A549 (cell line): ENCODE data around the gene IGBP1. TPM values are rescaled to one million over a fixed set of nuclear protein-coding genes. Genes with fewer than 3 reads are reported as not detected.

Source experiments
- ATAC-seq, 2 experiments: fragments of 200-7000 bp in 1 of 2; fragments of >200 bp in 1 of 2; cut with Nextera tagmentation in 1 of 2; cut with Tn5 transposase in 1 of 2; 3 replicates each; pipeline versions ENCODE4 v1.8.0 to v1.9.1; 2018 to 2020; ENCODE audit warnings: mild to moderate bottlenecking in 1 of 2, moderate library complexity in 1 of 2
- CTCF ChIA-PET: fragments of 300-600 bp; sonication (Branson Sonifier 250); formaldehyde crosslinking; extraction: SDS; loops from one replicate; lab custom pipeline; 2021; ENCODE audit warnings: antibody characterized with exemption, inconsistent platforms; lab: Yijun Ruan, JAX
- POLR2A ChIA-PET: fragments of 350-600 bp; formaldehyde crosslinking; extraction: SDS; loops from one replicate; lab custom pipeline; 2021; ENCODE audit warnings: antibody characterized with exemption, inconsistent platforms; lab: Yijun Ruan, JAX
- DNase-seq, 2 experiments: peaks; one replicate each; pipeline versions ENCODE4 v3.0.0 to v3.0.0-alpha.2; 2011 to 2016; ENCODE audit warnings: low read depth in 1 of 2, low spot score in 1 of 2
- FAIRE-seq: peaks from 2 replicates; lab custom pipeline; 2011; peaks lifted over from hg19 to GRCh38; lab: Jason Lieb, UNC
- H3K27ac ChIP-seq, 2 experiments: fragments of >200 bp; sonication (Bioruptor Twin); formaldehyde crosslinking; 3 replicates each; pipeline ENCODE4 v1.5.1; 2016 to 2017
- H3K4me1 ChIP-seq: fragments of >200 bp; sonication (Bioruptor Twin); formaldehyde crosslinking; 3 replicates; pipeline ENCODE4 v1.6.1; 2016
- H3K4me2 ChIP-seq: fragments of >200 bp; sonication (Bioruptor Twin); formaldehyde crosslinking; 3 replicates; pipeline ENCODE4 v1.6.1; 2016
- H3K4me3 ChIP-seq: fragments of >200 bp; sonication (Bioruptor Twin); formaldehyde crosslinking; 3 replicates; pipeline ENCODE4 v1.5.1; 2016
- H3K9me3 ChIP-seq: fragments of >200 bp; sonication (Bioruptor Twin); formaldehyde crosslinking; 3 replicates; pipeline ENCODE4 v1.6.1; 2016
- CBX8 ChIP-seq: fragments of 200-600 bp; sonication (generic); IDR thresholded peaks from 2 replicates; pipeline ENCODE4 v1.6.1; 2016
- CHD2 ChIP-seq: fragments of 150-350 bp; IDR thresholded peaks from 2 replicates; pipeline ENCODE4 v1.6.1; 2014; ENCODE audit warnings: low read length; ENCODE audit not compliant: partially characterized antibody
- CTCF ChIP-seq: fragments of >200 bp; sonication (Bioruptor Twin); formaldehyde crosslinking; IDR thresholded peaks from 3 replicates; pipeline ENCODE4 v1.5.1; 2016
- FOSB ChIP-seq: fragments of 250-450 bp; sonication (Bioruptor Pico); IDR thresholded peaks from 2 replicates; pipeline ENCODE4 v1.5.0; 2020; ENCODE audit warnings: mild to moderate bottlenecking, moderate library complexity
- GATA3 ChIP-seq: IDR thresholded peaks from 2 replicates; pipeline ENCODE4 v1.6.1; 2012; ENCODE audit warnings: borderline replicate concordance
- HDAC2 ChIP-seq: fragments of 200-600 bp; sonication (generic); IDR thresholded peaks from 2 replicates; pipeline ENCODE4 v1.6.1; 2016
- HOXA7 ChIP-seq: fragments of 250-450 bp; sonication (Bioruptor Pico); IDR thresholded peaks from 2 replicates; pipeline ENCODE4 v1.5.0; 2020; ENCODE audit warnings: mild to moderate bottlenecking, moderate library complexity
- KDM5A ChIP-seq: fragments of 200-600 bp; sonication (generic); IDR thresholded peaks from 2 replicates; pipeline ENCODE4 v1.6.1; 2016; ENCODE audit warnings: antibody characterized with exemption, mild to moderate bottlenecking
- MYC ChIP-seq: IDR thresholded peaks from 2 replicates; pipeline ENCODE4 v1.6.1; 2012; ENCODE audit warnings: mild to moderate bottlenecking, inconsistent platforms, low read length, improper control_type of control experiment, borderline replicate concordance
- NFE2L2 ChIP-seq: fragments of 150-350 bp; conservative IDR thresholded peaks from 2 replicates; pipeline ENCODE4 v1.6.1; 2014; ENCODE audit warnings: low read length
- NR3C1 ChIP-seq: fragments of >200 bp; sonication (Bioruptor Twin); formaldehyde crosslinking; IDR thresholded peaks from 3 replicates; pipeline ENCODE4 v1.6.1; 2017
- POLR2AphosphoS2 ChIP-seq: conservative IDR thresholded peaks from 2 replicates; pipeline ENCODE4 v1.6.1; 2012; ENCODE audit warnings: low read length, improper control_type of control experiment, inconsistent platforms
- RAD21 ChIP-seq, 2 experiments: fragments of >200 bp in 1 of 2; sonication (Bioruptor Twin) in 1 of 2; formaldehyde crosslinking in 1 of 2; IDR thresholded peaks in 1 of 2; conservative IDR thresholded peaks in 1 of 2; 2 replicates in 1 of 2; 3 replicates in 1 of 2; pipeline ENCODE4 v1.6.1; 2012 to 2018; ENCODE audit warnings: inconsistent platforms in 1 of 2
- RARB ChIP-seq: fragments of 250-450 bp; sonication (Bioruptor Pico); IDR thresholded peaks from 2 replicates; pipeline ENCODE4 v1.8.0; 2021; ENCODE audit warnings: mild to moderate bottlenecking, moderate library complexity
- RFX5 ChIP-seq: fragments of 450-650 bp; IDR thresholded peaks from 2 replicates; pipeline ENCODE4 v1.7.1; 2014; ENCODE audit warnings: antibody characterized with exemption, mild to moderate bottlenecking, moderate library complexity
- SMC3 ChIP-seq: fragments of >200 bp; sonication (Bioruptor Twin); formaldehyde crosslinking; IDR thresholded peaks from 3 replicates; pipeline ENCODE4 v1.6.1; 2018; ENCODE audit warnings: inconsistent platforms
- TFCP2L1 ChIP-seq: fragments of 250-450 bp; sonication (Bioruptor Pico); IDR thresholded peaks from 2 replicates; pipeline ENCODE4 v1.5.0; 2021; ENCODE audit warnings: mild to moderate bottlenecking
- USF2 ChIP-seq: fragments of 450-650 bp; IDR thresholded peaks from 2 replicates; pipeline ENCODE4 v1.6.1; 2014; ENCODE audit warnings: antibody characterized with exemption
- ZC3H11A ChIP-seq: fragments of 450-650 bp; IDR thresholded peaks from 2 replicates; pipeline ENCODE4 v1.6.1; 2014; ENCODE audit warnings: antibody characterized with exemption, mild to moderate bottlenecking
- ZNF302 ChIP-seq: fragments of 250-450 bp; sonication (Bioruptor Pico); IDR thresholded peaks from 2 replicates; pipeline ENCODE4 v1.9.0; 2021; ENCODE audit warnings: inconsistent platforms, mild to moderate bottlenecking, moderate library complexity
- WGBS: methylation state at CpG from one replicate; pipeline ENCODE4 v1.1.6; 2017; ENCODE audit errors: missing lambda C conversion rate; 5-methylcytosine and 5-hydroxymethylcytosine counted together
- polyA plus RNA-seq, 4 experiments: library from polyadenylated mRNA; depleted of rRNA in 3 of 4; stranded (reverse); fragments of >200 nt; fragmentation: RNase III in 1 of 4; extraction: RNeasy Plus Mini Kit Qiagen cat#74134 plus additional on column Dnase treatment in 1 of 4; gene quantifications; 2 replicates in 3 of 4; 3 replicates in 1 of 4; pipeline ENCODE4 v1.2.3, GENCODE V29; 2011 to 2017

Gene IGBP1
- polyA plus RNA-seq, 2 of the 4 experiments (the other 2 are of a cell fraction) = 54.0 to 106 TPM

- Histone ChIP-seq H3K4me3 (no peak overlapping the region), H3K4me1 (peaks cover 22% of the 10 kb centered on the region), H3K27ac (no peak overlapping the region), H3K4me2 (peak overlapping the region; percentile 69), H3K9me3 (no peaks in the 10 kb centered on the region)
- ChIA-PET CTCF (interaction anchor here (0.6 to 2.4 kb wide), 30 partner anchors 9 to 910 kb away, joined by 3 to 24 read pairs (median 4); partner anchors contain the start of genes KIF4A and PDZD11), POLR2A (no interaction called here)
- ATAC-seq = no peak
- TF ChIP-seq RAD21 (conservative IDR thresholded peaks at IDR 0.05 in 1 of 2, IDR thresholded peaks at IDR 0.05 in 1 of 2) = peak; percentile 17 to 25; a peak in 1 of 5 replicates
- no peak for TF ChIP-seq GATA3
- 0 out of 3 replicates have a peak, but pooled peaks have one; percentile 18 for TF ChIP-seq CTCF
- TF ChIP-seq CBX8 = no peak
- TF ChIP-seq NR3C1 = no peak
- no peak for TF ChIP-seq SMC3
- TF ChIP-seq ZNF302 (CRISPR knock-in tag) = no peak
- TF ChIP-seq FOSB = no peak
- no peak for TF ChIP-seq USF2
- TF ChIP-seq POLR2AphosphoS2 = no peak
- no peak for TF ChIP-seq KDM5A
- peak in 1 of 2 experiments; percentile 10 for DNase-seq
- no peak for FAIRE-seq
- WGBS = 45% methylated on average over 4 of the region's 4 CpGs
Measured at GRCh38 chrX:70132224-70132623, 1.0 kb upstream of the IGBP1 start.

GRCh38 chrX:70132877-70133302, 357 bp upstream of the IGBP1 start:
- FAIRE-seq (no peak), ATAC-seq (no peak), DNase-seq (no peak)
- peak overlapping the region; percentile 69 for H3K4me2 ChIP-seq
- WGBS = 7% methylated on average over 8 of the region's 8 CpGs
- ChIA-PET POLR2A (interaction anchor here (0.6 to 3.0 kb wide), 16 partner anchors 10 to 301 kb away, joined by 3 to 38 read pairs (median 4); partner anchors contain the start of genes KIF4A and PDZD11), CTCF (interaction anchor here (0.6 to 2.4 kb wide), 57 partner anchors 8 to 911 kb away, joined by 3 to 24 read pairs (median 4); partner anchors contain the start of genes KIF4A and PDZD11)
- no peaks in the 10 kb centered on the region for H3K9me3 ChIP-seq
- peak overlapping the region; percentile 68 for H3K4me3 ChIP-seq
- TF ChIP-seq TFCP2L1 (CRISPR knock-in tag) = no peak
- TF ChIP-seq HDAC2 = no peak
- TF ChIP-seq RFX5 = no peak
- no peak for TF ChIP-seq FOSB
- no peak for TF ChIP-seq RARB (CRISPR knock-in tag)
- TF ChIP-seq NFE2L2 = no peak
- TF ChIP-seq HOXA7 (CRISPR knock-in tag) = no peak
- no peak for TF ChIP-seq SMC3
- no peak for TF ChIP-seq MYC
- peaks cover 22% of the 10 kb centered on the region for H3K4me1 ChIP-seq
- peak overlapping the region; percentile 85 to 95 for H3K27ac ChIP-seq

GRCh38 chrX:70134116-70134477, 850 bp downstream of the IGBP1 start:
- peak in 1 of 2 experiments; percentile 31 for DNase-seq
- TF ChIP-seq ZC3H11A (no peak), KDM5A (peak; percentile 49; the same call in 1 of the 2 replicates), CHD2 (no peak)
- peak; percentile 12 to 35; a peak in 5 of 6 replicates for ATAC-seq

More at GRCh38 chrX:70134116-70134477, 850 bp downstream of the IGBP1 start:
- Histone ChIP-seq H3K27ac (peak overlapping the region; percentile 85 to 95), H3K9me3 (no peaks in the 10 kb centered on the region), H3K4me2 (peak overlapping the region; percentile 83), H3K4me1 (peaks cover 22% of the 10 kb centered on the region), H3K4me3 (peak overlapping the region; percentile 68)
- no peak for FAIRE-seq
- WGBS = 3% methylated on average over 12 of the region's 12 CpGs
- CTCF ChIA-PET = interaction anchor here (0.7 to 2.4 kb wide), 34 partner anchors 8 to 859 kb away, joined by 3 to 24 read pairs (median 4); partner anchors contain the start of genes KIF4A and PDZD11
- POLR2A ChIA-PET = interaction anchor here (1.0 to 3.0 kb wide), 10 partner anchors 8 to 300 kb away, joined by 3 to 38 read pairs (median 3); partner anchors contain the start of genes KIF4A and PDZD11
